Renal cortex interstitium (tissue), 11 donors: ENCODE data around the gene TMEM178B. TPM values are rescaled to one million over a fixed set of nuclear protein-coding genes. Genes with fewer than 3 reads are reported as not detected.
"Not testable (repeated sequence)": the region's sequence is repeated elsewhere in the genome, so short reads cannot be mapped to it uniquely, and the experiment has no call there.

Experiments
- DNase-seq, 11 donors: peaks; one replicate each; pipeline ENCODE4 v3.0.0-alpha.2; 2013; ENCODE audit warnings: low read depth in 9 of 11, low spot score in 4 of 11; ENCODE audit errors: extremely low read depth in 1 of 11
- polyA plus RNA-seq, 3 donors: library from polyadenylated mRNA; unstranded; fragments of 120-200 nt; gene quantifications; one replicate each; pipeline ENCODE4 v1.2.1, GENCODE V29; 2013; ENCODE audit not compliant: insufficient read length in 3 of 3

Gene TMEM178B
- polyA plus RNA-seq, 3 donors = 0.27 to 0.39 (median 0.36) TPM

- DNase-seq = no peak
Observed at GRCh38 chr7:141166926-141167325, 93.1 kb downstream of the TMEM178B start.

DNA sequence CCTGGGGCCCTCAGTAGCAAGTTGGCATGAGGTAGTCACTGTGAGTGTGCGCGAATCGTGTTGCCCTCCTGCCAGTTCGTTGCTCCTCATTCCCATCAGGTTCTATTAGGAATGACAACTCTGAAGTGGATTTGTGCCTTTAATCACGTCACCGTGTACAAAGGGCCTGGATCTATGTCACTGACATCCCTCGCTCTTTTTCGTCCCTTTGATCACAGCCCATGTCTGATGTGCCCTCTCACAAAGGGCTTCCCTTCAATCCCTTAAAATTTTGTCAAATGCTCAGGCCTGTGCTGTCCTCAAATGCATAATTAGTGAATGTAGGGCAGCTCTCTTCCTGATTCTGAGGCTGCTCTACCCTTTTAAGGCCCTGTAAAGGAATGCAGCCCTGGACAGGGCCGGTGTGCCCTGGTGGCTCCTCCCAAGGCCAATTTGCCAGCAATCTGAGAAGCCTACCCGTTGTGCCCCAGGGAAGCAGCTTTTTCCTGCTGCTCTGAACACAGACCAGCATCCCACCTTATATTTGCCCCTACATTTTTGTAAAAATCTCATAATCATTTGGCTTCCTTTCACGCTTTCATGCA is 93.6 kb downstream of the TMEM178B start:
- DNase-seq = no peak

- DNase-seq = not testable (repeated sequence)
Observed at GRCh38 chr7:141169157-141169556, 95.3 kb downstream of the TMEM178B start.

DNA sequence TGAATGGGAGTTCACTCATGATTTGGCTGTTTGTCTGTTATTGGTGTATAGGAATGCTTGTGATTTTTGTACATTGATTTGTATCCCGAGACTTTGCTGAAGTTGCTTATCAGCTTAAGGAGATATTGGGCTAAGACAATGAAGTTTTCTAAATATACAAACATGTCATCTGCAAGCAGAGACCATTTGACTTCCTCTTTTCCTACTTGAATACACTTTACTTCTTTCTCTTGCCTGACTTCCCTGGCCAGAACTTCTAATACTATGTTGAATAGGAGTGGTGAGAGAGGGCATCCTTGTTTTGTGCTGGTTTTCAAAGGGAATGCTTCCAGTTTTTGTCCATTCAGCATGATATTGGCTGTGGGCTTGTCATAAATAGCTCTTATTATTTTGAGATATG is 101.9 kb downstream of the TMEM178B start:
- DNase-seq = not testable (repeated sequence)

- not testable (repeated sequence) for DNase-seq
Observed at GRCh38 chr7:141177120-141177519, 103.3 kb downstream of the TMEM178B start.

DNA sequence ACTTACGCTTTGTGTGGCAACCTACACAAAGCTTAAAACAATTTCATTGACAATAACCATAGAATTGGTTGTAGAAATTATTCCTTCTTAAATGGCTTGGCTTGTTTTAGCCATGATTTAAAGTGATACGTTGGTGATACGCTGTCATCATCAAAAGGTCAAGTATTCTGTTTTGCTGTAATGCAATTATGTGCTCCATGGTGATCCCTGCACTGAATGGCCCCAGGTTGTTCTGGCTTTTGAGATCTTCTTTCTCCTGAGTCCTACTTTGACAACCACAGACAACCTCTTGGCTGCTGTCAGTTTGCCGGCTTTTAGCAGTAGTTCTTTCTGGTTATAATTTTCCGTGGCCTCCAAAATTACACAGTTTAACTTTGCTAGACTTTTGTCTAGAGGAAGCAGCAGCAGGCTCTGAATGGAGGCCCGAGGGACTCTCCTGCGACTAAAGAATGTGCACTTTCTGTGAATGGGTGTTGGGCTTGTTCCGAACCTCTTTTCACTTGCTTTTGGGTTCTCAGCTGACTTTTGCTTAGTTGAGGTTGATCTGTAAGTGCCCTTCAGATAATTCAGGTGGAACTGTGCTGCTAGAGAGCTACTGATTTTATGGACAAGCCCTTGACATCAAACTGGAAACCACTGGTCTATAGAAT is 104.7 kb downstream of the TMEM178B start:
- DNase-seq = no peak

GRCh38 chr7:141181812-141182211 is 107.9 kb downstream of the TMEM178B start:
- no peak for DNase-seq

- DNase-seq = no peak
Observed at GRCh38 chr7:141184532-141185190, 110.8 kb downstream of the TMEM178B start.

GRCh38 chr7:141185369-141185967 is 111.6 kb downstream of the TMEM178B start:
- DNase-seq = no peak

- no peak for DNase-seq
Observed at GRCh38 chr7:141189231-141189630, 115.4 kb downstream of the TMEM178B start.

- no peak for DNase-seq
Observed at GRCh38 chr7:141190495-141190894, 116.6 kb downstream of the TMEM178B start.

DNA sequence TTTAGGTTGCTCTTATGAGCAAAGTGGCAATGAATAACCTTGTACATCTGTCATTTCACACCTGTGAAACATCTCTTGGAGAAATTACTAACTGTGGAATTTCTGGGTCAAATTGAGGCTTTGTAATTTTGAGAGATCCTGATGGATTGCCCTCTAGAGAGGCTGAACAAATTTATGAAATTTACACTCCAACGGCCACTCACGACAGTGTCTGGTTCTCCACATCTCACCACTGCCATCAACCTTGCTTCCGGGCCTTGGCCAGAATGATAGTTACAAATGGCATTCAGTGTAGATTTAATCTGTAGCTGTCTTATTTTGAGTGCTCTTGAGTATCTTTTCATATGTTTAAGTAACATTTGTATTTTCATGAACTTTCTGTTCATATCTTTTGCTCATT is 117.4 kb downstream of the TMEM178B start:
- no peak for DNase-seq

DNA sequence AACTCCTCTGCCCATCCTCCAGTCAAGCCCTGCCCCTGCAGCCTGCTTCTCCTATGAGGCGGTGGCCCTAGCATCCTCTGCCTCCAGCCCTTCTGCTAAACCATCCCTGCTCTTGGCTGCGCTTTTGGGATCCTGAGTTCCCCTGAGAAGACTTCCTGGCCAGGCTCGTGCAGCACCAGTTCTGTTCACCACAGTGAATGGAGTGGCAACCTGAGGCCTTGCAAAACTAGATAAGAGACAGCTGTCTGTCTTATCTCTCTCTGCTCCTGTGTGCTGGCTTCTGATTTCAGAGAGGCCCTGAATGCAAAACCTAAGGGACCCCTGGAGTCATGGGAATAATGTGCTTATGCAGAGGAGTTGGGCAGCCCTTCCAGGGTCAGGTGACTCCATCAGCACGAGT is 119.2 kb downstream of the TMEM178B start:
- DNase-seq = no peak

DNA sequence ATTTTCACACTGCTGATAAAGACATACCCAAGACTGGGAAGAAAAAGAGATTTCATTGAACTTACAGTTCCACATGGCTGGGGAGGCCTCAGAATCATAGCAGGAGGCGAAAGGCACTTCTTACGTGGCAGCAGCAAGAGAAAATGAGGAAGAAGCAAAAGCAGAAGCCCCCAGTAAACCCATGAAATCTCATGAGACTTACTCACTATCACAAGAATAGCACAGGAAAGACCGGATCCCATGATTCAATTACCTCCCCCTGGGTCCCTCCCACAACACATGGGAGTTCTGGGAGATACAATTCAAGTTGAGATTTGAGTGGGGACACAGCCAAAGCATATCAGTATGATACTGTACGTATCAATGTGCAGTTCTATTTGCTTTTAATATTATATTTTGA is 121.9 kb downstream of the TMEM178B start:
- DNase-seq = not testable (repeated sequence)

DNA sequence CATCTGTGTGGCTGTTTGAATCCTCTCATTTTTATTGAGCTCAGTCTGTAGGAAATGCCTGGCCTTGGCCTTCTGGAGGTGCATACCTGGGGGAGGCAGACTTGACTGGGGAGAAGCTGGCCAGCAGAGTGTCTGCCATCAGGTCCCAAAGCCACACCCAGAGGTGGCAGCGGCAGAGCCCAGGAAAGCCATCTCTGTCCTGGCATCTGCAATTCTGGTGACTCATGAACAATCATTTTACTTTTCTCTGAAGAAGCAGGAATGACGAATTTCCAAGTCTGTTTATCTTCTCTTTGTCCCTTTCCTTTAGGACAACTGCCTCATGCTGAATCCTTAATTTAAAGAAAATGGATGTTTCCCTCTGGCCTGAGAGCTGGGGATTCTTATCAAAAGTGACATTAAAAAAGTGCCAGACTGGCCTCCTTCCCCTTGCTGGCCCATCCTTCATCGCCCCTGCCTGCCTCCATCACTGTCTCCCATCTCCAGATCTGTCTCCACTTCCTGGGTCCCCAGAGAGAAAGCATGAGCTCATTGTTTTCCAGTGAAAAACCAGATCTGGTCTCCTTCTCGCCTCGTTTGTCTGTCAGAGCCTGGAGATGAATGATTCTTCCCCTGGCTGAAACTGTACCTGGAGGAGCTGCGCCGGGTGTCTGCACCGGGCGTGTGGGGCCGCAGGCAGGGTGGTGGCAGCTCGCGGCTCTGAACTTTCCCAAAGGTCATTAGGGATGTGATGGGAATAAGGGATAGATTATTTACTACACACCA is 124.5 kb downstream of the TMEM178B start:
- DNase-seq = peak in 4 of 11 donors; percentile 1 to 18 (median 10)

DNA sequence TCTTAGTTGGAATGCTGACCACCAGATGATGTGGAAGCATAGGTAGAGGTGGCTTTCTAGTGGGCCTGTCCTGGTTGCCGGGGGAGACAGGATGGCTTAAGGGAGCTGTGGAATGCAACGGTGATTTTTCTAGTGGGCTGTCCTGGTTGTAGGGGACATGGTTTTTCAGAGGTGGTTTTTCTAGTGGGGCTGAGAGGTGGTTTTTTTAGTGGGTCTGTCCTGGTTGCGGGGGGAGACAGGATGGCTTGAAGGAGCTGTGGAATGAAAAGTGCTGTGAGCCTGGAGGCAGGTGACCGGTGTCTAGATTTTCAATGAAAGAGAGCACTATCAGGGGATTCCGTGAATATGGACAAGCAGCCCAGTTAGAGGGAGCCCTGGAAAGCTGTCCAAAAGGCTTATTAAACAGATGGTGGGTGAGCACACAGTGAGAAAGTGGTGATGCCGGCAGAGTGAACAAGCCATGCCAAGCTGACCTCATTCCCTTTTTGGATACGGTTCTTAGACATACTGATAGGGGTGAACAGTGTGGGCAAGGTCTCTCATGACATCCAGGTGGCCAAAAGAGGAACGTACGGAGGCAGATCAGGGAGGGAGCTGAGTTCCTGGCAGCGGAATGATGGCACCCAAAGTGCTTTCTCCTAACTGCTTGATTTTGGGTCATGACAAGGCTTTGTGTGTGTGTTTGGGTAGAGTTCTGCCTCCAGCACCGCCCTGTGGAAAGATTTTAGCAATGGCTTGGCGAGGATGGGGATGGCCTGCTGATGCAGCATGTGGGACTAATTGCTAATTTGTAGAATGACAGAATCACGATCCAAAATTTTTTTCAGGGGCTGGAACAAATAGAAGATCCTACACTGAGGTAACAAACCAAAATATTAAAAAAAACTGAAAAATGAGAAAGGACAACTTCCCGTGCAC is 126.6 kb downstream of the TMEM178B start:
- DNase-seq = no peak

DNA sequence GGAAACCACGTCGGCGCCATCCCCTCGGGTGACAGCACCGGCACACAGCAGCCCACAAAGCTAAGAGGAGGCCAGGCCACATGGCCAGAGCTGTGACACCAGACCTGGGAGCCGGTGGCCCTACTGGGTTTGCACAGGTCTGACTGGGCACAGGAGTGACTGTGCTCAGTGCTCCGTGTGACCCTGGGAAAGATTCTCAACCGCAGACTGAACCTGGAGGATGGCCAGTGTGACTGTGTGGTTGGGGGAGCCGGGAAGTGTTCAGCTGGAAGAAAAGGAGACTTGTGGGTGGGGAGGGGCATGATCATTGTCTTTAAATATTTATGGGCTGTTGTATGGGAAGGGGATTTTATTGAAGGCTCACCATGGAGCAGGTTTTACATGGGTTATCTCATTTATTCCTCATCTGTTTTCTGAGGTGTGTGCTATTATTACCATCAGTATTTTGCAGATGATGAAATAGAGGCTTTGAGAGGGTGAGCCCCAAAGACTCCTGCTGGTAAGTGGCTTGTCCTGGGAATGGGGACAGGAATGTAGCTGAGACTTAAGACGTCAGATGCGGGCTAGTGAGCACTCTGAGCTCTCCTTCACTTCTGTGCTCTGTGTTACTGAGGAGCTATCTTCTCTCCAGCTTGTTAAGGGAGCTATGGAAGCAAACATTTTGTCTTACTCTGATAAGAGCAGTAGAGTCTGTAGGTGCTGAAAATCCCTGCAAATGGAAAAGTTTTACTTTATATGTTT is 127.5 kb downstream of the TMEM178B start:
- DNase-seq = no peak

GRCh38 chr7:141202535-141202934 is 128.7 kb downstream of the TMEM178B start:
- no peak for DNase-seq
